ENCODE data around the gene ITLN1.
"Not testable (repeated sequence)": the region's sequence is repeated elsewhere in the genome, so short reads cannot be mapped to it uniquely, and the experiment has no call there.

ITLN1 gene

GRCh38 chr1:160883581-160884513, 1.1 kb downstream of the ITLN1 start:
- no peak for DNase-seq (ENCODE audit: low read depth, low spot score)

GRCh38 chr1:160882582-160882981, 2.4 kb downstream of the ITLN1 start:
- no peak for DNase-seq (ENCODE audit: low read depth, low spot score)

- DNase-seq (ENCODE audit: low read depth, low spot score), result not testable (repeated sequence)
These were observed 3.7 kb downstream of the ITLN1 start for GRCh38 chr1:160881264-160881663.

- no peak for DNase-seq (ENCODE audit: low read depth, low spot score)
These were observed 4.8 kb downstream of the ITLN1 start for GRCh38 chr1:160880216-160880615.

GRCh38 chr1:160879056-160879455, 5.9 kb downstream of the ITLN1 start:
- no peak for DNase-seq (ENCODE audit: low read depth, low spot score)

GRCh38 chr1:160877221-160877620, 7.8 kb downstream of the ITLN1 start:
- DNase-seq (ENCODE audit: low read depth, low spot score), result no peak

- no peak for DNase-seq (ENCODE audit: low read depth, low spot score)
These were observed 8.7 kb downstream of the ITLN1 start for GRCh38 chr1:160876311-160876710.

GRCh38 chr1:160875591-160875990, 9.4 kb downstream of the ITLN1 start:
- not testable (repeated sequence) for DNase-seq (ENCODE audit: low read depth, low spot score)

GRCh38 chr1:160874935-160875334, 10.0 kb downstream of the ITLN1 start:
- DNase-seq (ENCODE audit: low read depth, low spot score), result no peak

GRCh38 chr1:160868141-160868540, 16.8 kb downstream of the ITLN1 start:
- DNase-seq (ENCODE audit: low read depth, low spot score), result no peak

GRCh38 chr1:160867651-160868050, 17.3 kb downstream of the ITLN1 start:
- not testable (repeated sequence) for DNase-seq (ENCODE audit: low read depth, low spot score)

GRCh38 chr1:160866695-160867260, 18.2 kb downstream of the ITLN1 start:
- no peak for DNase-seq (ENCODE audit: low read depth, low spot score)

GRCh38 chr1:160866001-160866694, 18.8 kb downstream of the ITLN1 start:
- no peak for DNase-seq (ENCODE audit: low read depth, low spot score)

GRCh38 chr1:160865337-160865736, 19.6 kb downstream of the ITLN1 start:
- DNase-seq (ENCODE audit: low read depth, low spot score), result no peak

GRCh38 chr1:160864173-160864572, 20.8 kb downstream of the ITLN1 start:
- DNase-seq (ENCODE audit: low read depth, low spot score), result no peak

GRCh38 chr1:160863774-160864131, 21.2 kb downstream of the ITLN1 start:
- DNase-seq (ENCODE audit: low read depth, low spot score), result no peak

GRCh38 chr1:160863061-160863773, 21.8 kb downstream of the ITLN1 start:
- no peak for DNase-seq (ENCODE audit: low read depth, low spot score)

GRCh38 chr1:160862203-160863060, 22.5 kb downstream of the ITLN1 start, which contains the start of gene CD244:
CD244 (minus strand) TSS chr1:160862887; CDS start chr1:160862677, 210 bp downstream.
- DNase-seq (ENCODE audit: low read depth, low spot score), result no peak

- DNase-seq (ENCODE audit: low read depth, low spot score), result no peak
These were observed 24.0 kb downstream of the ITLN1 start for GRCh38 chr1:160860840-160861505.

GRCh38 chr1:160859166-160859565, 25.8 kb downstream of the ITLN1 start:
- DNase-seq (ENCODE audit: low read depth, low spot score), result no peak

Measured in activated CD4-positive, CD25-positive, alpha-beta regulatory T cell treated with anti-CD3 and anti-CD28 coated beads, Interleukin-2, amount 50 U/mL, for 16 hours (primary cell).